NCI-H1694 treated with DMSO at 0.1 percent for 48 hours (cell line): ENCODE results near the gene SMIM5.

Experiments
- DNase-seq: peaks from one replicate; lab custom pipeline; 2025; lab: John Stamatoyannopoulos, UW

Gene SMIM5

DNA sequence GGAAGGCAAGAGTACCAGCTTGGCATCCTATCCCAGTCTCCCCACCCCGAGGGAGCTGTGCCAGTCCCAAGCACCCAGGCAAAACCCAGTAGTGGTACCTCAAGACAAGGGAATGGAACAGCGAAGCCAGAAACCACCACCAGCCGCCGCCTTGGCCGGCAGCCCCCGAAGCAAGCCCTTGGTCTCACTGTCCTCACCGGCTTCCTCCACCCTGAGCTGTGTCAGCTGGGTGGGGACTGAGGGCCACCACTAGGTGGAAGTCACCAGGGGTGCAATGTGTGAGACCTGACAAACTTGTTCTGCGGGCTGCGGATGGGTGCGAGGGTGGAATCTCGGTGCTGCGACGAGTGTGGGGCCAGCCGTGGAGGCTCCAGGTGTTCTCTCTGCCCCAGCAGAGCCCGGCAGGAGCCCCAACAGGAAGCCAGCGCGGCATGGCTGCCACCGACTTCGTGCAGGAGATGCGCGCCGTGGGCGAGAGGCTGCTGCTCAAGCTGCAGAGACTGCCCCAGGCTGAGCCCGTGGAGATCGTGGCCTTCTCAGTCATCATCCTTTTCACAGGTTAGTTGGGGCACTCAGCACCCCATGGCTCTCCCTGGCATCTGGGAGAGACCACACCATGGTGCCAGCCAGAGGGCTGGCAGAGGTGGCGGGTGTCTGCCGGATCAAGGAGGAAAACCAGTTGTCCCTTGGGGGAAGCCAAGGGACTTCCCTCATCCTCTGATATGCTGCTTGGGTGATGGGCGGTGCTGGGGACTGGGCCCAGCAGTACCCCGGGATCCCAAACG, 6.7 kb downstream of the SMIM5 start:
- DNase-seq, result no peak

DNA sequence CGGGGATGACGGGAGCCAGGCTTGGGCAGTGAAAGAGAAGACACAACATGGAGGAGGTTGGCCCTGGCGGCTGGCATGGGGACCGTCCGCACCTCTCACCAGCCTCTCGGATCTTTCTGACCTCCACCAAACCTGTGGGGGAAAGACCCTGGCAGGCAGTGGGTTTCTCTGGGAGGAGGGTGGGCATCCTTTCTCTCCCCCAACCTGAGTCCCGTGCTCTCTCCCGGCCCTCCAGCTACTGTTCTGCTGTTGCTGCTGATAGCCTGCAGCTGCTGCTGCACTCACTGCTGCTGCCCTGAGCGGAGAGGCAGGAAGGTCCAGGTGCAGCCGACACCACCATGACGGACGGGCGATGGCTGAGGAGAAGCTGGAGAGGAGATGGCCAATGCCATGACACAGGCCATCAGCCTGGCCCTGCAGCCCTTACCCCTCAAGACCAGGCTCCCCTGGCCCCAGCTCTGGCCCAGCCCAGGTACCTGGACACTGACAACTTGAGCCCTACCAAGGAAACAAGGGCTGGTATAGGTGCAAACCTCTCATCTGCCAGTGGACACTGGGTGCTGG, 7.4 kb downstream of the SMIM5 start:
- DNase-seq, result no peak

DNA sequence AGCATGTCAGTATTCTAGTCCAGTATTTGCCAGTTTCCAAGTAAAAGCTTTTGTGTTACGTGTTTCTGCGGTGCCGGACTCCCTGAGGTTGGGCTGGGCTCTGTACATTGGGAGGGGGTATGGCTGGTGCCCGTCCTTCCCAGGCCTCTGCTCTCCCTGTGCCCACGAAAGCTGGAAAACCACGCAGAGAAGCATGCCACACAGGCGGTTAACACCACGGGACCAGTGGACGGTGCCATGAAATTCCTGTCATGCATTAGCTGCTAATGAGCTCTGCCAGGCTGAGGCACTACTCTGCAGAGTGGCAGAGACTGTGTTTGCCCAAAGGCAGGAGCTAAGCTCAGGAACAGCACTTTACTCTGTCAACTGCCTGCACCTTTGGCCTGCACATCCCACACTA, 8.1 kb downstream of the SMIM5 start:
- DNase-seq, result no peak

DNA sequence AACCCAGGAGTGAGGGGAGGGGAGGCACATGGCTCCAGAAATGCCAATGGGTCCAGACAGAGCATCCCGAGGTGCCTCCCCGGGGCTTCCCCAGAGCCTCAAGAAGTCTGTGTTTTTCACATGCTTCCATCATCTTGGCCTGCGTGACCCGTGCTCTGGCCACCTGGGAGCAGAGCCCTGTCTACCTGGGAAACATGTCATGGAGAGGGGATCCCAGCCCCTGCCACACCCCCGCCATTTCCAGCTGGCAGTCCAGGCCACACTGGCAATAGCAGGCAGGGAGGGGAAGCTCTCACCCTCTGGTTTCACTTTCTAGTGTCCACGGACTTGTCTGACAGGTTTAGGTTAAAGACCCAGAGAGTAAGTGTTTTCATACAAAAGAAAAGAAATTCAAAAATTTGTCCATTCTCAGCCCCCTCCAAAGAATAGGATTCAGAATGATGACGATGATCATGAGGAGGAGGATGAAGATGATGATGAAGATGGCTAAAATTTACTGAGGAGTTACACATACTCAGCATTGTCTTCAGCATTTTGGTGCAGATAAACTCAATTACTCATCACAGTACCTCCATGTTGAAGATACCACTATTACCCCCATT, 9.0 kb downstream of the SMIM5 start:
- no peak for DNase-seq

DNA sequence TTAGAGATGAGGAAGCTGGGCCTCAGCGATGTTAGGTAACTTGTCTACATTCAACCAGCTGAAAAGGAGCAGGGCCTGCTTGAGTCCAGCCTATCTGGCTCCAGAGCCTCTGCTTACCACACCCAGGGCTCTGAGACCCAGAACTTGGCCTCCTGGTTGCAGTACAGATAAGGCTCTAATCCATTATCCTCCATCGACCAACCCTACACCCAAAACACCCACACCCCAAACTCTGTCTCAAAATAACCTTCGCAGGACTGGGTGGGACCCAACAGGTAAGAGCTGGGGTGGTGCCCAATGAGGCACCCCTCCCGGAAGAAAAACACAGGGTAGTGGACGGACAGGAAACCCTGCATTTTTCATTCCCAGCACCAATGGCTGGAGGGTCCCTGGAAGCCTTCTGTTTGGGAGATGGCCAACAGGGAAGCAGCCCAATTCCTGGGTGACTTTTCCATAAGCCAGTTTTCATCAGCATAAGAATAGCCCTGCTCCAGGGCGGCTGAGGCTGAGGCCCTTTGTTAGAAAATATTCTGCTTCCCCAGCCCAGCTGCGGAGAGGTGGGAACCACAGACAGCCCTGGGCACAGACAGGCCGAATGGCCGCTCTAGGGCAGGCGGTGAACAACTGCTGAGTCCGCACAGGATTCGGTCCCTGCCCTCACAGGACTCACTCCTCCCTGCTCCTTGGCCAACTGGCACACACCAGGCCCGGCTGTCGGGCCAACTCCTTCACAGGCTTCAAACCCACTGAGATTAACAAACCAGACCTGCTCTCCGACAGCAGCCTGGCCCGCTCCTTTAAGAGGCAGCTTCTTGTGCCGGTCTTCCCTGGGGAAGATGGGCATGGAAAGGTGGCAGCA, 9.8 kb downstream of the SMIM5 start:
- no peak for DNase-seq

DNA sequence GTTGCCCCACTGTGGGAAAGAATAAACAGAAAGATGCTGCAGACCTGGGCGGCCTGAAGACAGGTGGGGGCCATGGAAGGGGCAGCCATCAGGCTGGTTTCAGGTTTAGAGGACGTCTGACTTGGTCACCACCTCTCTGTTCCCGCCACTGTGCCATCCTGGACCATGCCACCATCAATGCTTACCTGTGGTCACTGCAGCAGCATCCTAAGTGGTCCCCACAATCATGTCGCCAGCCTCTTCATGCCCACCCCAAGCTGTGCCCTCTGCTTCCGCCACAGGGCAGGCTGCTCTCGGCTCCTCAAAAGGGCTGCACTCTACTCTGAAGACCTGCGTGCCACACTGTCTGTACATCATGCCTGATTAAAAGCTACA, 10.4 kb downstream of the SMIM5 start:
- DNase-seq, result no peak

DNA sequence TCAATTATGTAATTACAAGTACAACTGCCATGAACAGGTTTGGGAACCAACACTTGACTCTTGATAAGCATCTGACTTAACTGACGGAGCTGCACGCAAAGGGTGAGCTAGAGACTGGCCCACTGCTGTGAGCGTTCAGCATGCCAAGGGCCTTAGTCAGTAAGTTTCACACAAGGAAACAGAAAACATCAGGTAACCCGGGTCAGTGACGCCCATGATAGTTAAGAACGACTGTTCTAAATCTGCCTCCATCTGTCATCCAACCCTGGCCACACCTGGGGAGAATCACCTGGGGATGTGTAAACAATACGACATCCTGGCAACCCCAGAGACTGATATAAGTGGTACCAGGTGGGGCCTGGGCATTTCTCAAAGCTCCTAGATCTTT, 12.3 kb downstream of the SMIM5 start:
- DNase-seq, result no peak

DNA sequence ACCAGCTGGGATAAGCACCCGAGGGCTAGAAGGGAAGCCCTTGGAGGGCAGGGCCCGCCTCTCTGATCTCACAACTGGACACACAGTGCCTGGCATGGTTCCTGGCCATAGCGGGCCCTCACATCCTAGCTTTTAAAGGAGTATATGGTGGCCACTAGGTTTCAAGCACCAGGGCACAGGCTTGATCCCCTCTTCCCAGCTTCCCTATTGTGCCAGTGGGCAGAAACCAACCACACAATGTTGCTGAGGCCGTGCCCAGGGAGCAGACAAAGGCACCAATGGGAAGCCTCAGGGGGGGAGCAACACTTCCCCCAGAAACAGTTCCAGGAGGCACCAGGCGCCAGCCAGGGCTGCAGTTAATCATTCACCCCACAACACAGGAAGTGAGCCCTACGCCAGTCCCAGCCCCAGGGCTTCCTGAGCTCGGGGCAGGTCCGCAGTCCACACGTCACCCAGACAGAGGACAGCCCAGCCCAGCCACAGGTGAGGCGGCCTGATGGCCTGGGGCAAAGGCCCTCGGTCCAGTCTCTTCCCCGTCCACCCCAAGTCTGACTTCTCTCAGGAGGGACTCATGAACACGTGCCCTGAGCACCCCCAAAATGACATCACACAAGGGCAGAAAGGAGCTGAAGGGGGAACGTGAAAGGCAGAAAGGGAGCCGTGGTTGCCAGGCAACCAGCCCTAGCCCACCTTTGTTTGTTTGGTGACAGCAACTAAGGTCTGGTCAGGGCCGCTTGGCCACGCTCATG, 12.8 kb downstream of the SMIM5 start:
- no peak for DNase-seq

DNA sequence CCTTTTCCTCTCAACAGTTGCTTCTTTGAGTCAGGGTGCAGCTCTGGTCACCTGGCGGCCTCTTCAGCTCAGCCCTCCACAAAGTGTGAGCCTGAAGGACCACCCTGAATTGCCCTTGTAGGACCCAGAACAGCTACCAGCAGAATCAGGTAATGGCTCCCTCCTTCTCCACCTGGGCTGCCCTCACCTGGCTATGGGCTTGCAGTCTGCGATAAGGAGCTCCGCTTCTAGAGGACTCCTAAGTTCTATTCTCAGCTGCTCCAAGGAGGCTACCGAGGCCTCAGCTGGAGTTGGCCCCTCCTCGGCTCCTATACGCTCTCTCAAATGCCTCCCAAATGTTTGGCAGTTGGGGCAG, 13.4 kb downstream of the SMIM5 start:
- DNase-seq, result no peak

DNA sequence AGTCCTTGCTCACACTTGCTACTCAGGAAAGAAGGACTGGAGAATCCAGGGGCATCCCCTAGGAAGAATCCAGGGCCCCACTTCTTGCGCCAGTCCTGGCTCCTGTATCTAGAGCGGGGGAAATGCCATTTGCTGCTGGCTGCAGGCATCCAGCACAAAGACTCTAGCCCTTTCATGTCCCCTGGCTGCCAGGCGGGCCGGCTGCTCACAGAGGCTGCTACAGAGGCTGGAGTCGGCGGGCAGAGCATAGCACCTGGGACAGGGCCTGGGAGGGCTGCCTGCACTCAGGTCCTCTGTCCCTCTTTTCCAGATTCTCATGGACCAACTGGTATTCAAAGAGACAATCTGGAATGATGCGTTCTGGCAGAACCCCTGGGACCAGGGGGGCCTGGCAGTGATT, 13.8 kb downstream of the SMIM5 start:
- no peak for DNase-seq

DNA sequence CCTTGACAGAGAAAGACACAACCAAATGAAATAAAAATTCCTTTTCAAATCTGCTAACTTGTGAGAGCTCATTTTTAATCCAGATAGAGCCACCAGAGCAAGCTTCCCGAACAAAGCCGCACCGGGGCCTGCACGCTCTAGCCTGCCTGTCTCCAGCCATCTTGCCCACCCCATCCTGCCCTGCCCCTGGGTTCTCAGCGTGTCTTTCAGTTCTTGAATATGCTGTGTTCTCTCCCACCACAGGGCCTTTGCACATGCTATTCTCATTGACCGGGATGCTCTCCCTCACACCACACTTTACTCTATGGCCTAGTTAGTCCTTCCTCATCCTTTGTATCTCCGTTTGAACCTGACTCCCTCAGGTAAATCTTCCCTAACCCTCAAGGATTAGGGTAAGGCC, 14.7 kb downstream of the SMIM5 start:
- DNase-seq, result no peak

DNA sequence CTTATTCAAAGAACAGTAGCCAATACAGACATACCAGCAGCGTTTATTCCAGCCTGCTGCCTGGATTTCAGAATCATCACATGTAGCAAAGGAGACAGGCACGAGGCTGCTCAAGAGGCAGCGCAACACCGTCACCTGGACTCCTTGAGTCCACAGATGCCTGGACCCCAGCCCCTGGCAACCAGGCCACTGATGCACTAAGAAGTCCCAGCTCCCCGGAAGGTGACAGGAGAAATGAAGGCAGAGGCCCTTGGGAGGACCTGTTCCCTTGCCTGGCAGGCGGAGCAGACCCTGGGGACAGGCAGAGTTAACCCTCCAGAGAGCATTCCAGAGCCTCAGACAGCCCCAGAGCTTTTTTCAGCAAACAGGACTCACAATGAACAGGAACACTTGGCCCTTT, 16.5 kb downstream of the SMIM5 start:
- DNase-seq, result no peak

DNA sequence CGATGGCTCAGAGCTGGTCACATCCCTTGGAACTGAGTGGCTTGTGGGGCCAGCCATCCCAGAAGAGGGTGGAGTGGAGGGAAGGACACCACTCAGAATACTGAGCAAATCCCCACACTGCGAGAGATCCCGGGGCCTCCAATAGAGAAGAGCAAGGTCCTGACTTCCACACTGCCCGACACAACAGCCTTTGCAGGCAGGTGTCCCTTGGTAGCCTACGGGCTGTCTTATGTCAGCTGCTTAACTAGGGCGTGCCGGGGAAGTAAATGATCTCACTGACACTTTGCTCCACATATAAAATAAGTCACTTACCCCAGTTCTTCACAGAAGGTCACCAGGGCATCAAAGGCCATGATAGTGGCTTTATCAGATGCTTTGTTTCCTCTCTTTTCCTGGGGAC, 17.6 kb downstream of the SMIM5 start:
- no peak for DNase-seq

DNA sequence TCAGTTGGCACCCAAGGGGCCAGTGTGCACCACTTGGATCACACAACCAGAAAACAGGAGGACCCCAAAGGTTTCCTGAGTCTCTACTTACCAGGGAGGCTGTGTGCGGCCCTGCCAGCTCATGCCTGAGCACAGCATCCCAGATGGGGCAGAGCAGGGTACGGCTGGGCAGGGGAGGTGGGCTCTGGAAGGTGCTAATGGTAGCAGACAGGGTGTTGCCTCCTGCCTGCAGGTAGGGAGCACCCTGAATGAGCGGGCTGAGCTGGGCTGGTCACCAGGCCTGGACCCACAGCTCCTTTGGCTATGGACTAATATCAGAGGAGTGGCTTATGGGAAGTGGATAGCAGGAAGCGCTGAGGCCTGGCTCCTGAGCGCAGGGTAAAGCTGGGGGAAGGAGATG, 19.1 kb downstream of the SMIM5 start:
- DNase-seq, result no peak

DNA sequence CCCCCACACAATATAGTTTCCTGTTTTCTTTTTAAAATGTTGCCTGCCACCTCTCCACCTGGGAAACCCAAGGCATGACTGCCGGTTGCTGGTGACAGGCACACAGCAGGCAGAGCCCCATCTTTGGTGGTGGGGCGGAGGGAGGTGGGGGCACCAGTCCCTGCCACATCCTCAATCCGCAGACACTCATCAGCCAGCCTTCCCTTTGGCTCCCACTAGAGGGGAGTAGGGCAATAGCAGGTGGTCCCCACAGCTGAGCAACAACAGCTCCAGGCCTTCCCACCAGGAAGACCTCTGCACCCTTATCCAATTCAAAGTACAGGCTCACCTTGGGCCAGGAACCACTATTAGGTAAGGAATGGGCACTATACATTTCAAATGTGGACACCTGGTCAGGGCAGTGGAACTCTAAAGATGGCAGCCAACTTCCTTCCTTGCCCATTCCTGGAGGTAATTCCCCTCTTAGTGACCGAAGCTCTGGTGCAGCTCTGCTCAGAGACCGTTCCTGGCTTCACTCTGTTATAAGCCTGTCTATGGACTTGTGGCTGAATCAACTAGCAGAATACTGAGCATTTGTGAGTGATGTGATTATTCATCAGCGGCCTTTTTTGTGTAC, 19.8 kb downstream of the SMIM5 start:
- peak; percentile 46 for DNase-seq

DNA sequence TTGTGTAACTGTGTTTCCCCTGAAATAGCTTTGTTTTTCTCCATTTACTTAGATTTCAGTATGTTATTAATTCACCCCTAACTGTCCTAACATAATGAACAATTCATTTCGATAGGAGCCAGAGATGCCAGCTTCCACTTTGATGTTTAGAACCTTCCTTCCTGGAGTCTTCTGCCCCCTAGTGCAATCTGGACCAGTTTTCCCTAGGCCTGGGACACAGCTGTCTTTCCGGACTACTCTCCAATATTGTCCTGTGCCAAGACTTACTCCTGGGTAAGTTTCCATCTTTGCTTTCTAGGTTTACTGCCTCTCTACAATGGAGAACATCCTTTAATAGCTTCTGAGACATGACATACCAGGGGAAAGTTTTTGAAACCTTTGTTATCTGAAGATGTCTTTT, 20.9 kb downstream of the SMIM5 start:
- no peak for DNase-seq

DNA sequence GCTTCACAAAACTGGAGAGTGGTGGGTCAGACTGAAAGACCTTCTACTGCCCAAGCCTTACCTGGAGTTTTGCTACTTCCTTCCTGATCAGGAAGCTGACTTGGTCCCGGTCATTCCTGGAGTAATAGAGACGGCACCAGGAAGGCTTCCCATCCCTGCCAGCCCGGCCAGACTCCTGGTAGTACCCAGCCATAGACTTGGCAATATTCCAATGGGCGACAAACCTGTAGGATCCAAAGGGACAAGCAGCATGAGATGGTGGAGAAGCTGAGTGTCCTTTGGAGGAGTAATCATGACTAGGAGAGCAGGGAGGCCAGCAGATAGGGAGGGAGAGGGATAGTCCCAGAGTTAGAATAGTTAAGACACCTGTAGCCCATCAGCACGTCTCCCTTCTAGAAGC, 25.0 kb downstream of the SMIM5 start:
- DNase-seq, result no peak

DNA sequence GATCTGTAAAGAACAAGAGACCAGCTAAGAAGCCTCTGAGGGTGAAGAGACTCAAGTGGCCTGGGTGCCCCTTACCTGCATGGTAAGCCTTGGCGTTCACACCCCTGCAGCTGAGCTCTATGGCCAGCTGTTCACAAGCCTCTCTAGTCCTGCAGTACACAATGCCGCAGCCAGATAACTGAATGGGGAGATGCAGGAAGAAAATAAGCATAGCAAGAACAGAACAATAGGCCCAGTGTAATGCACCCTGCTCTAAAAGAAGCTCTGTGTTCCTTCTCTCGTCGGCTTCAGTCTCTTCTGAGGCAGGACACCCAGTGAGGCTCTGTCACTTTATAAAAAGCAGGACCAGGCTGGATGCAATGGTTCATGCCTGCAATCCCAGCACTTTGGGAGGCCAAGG, 28.3 kb downstream of the SMIM5 start:
- DNase-seq, result no peak

DNA sequence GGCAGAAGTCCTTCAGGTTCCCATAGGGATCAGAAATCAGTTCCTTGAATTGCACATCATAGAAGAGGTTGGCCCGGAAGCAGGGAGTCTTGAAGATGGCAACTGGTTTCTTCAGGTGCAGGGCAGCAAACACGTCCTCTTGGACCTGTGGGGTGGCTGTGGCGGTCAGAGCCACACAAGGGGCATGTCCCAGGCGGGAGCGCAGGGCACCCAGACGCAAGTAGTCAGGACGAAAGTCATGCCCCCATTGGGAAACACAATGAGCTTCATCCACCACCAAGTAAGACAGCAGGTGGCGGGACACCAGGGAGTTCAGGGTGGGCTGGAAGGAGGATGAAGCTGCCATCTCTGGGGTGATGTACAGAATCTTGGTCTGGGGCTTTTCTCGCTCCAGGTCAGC, 29.3 kb downstream of the SMIM5 start:
- no peak for DNase-seq

DNA sequence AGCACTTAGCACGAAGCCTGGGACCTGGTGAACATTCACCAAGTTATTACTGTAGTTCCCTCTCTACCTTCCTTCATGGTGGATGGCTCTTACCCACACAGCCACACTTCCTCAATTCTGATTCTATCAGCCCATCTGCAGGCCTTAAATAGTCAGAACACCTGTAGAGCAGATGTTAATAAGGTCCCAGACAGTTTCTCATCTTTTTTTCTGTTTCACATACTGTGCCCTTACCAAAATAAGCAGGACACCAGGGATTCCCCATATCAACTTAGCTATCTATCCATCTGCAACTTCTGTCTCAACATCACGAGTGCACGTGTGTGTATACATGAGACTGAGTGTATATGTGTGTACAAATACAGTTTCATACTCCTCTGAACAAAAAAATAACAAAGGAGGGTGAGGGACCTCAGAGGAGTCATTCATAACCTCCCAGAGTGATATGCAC, 30.9 kb downstream of the SMIM5 start:
- DNase-seq, result no peak

DNA sequence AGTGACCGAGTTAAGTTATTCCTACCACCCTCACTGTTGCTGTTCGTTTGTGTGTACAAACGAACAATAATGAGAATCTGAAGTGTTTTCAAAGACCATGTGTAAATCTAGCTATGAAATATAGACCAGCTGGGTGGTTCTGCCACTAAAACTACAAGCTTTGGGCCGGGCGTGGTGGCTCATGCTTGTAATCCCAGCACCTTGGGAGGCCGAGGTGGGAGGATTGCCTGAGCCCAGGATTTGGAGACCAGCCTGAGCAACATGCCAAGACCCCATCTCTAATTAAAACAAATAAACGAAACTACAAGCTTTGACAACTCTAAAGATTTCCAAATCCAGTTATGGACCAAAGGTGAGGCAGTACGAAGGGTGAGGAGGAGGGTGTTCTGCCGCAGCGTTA, 32.7 kb downstream of the SMIM5 start:
- DNase-seq, result no peak
